ENCODE data around the gene ACOD1.
"Not testable (repeated sequence)": the region's sequence is repeated elsewhere in the genome, so short reads cannot be mapped to it uniquely, and the experiment has no call there.

ACOD1 gene

DNA sequence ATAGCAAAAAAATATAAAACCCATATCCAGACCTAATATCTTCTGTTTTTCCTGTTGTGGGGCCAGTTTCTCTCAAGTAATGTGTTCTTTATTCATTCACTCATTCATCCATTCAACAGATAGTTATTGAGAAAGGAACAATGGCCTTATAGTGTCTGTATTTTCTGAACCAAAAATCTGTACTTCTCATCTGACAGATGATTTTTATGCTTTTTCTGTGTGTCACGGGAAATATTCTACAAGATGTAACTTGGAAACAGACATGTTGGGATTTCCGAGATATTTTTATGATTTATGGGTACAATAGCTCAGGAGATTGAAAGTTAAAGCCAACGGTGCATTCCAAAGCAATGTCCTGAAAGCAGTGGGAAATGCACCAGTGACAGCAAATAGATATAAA, 5.7 kb downstream of the ACOD1 start:
- no peak for DNase-seq (ENCODE audit: low spot score)

DNA sequence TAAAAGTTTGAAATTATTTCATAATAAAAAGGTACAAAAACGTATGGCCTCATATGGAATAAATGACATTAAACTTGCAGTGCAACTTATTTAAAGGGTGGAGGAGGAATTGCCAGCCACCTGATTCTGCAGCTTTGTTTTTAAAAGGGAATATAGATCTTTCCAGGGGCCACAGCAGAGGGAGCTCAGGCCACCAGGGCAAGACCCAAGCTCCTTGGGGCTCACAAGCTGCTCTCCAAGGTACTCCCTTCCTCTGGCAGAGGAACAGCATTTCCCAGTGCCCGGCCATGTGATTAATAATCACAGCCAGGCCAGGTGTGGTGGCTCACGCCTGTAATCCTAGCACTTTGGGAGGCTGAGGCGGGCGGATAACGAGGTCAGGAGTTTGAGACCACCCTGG, 6.2 kb downstream of the ACOD1 start:
- DNase-seq (ENCODE audit: low spot score) = no peak

DNA sequence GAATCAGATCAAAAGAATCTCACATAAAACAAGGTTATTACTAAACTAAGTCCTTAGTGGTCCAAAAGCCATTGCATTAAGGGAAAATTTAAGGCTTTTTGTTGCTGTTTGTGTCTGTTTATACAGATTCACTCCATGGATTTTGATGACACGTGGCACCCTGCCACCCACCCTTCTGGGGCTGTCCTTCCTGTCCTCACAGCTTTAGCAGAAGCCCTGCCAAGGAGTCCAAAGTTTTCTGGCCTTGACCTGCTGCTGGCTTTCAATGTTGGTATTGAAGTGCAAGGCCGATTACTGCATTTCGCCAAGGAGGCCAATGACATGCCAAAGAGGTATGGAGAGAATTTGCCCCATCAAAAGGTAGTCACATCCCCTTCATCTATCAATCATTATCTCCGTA, 6.9 kb downstream of the ACOD1 start:
- no peak for DNase-seq (ENCODE audit: low spot score)

GRCh38 chr13:76955661-76956060, 7.3 kb downstream of the ACOD1 start:
- no peak for DNase-seq (ENCODE audit: low spot score)

GRCh38 chr13:76958841-76959432, 10.6 kb downstream of the ACOD1 start:
- no peak for DNase-seq (ENCODE audit: low spot score)

DNA sequence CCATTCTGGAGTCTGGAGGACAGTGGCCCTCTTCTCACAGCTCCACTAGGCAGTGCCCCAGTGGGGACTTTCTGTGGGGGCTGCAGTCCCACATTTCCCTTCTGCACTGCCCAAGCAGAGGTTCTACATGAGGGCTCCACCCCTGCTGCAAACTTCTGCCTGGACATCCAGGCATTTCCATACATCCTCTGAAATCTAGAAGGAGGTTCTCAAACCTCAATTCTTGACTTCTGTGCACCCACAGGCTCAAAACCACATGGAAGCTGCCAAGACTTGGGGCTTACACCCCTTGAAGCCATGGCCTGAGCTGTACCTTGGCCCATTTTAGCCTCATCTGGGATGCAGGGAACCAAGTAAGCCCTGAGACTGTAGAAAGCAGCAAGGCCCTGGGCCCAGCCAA, 11.4 kb downstream of the ACOD1 start:
- DNase-seq (ENCODE audit: low spot score) = not testable (repeated sequence)

DNA sequence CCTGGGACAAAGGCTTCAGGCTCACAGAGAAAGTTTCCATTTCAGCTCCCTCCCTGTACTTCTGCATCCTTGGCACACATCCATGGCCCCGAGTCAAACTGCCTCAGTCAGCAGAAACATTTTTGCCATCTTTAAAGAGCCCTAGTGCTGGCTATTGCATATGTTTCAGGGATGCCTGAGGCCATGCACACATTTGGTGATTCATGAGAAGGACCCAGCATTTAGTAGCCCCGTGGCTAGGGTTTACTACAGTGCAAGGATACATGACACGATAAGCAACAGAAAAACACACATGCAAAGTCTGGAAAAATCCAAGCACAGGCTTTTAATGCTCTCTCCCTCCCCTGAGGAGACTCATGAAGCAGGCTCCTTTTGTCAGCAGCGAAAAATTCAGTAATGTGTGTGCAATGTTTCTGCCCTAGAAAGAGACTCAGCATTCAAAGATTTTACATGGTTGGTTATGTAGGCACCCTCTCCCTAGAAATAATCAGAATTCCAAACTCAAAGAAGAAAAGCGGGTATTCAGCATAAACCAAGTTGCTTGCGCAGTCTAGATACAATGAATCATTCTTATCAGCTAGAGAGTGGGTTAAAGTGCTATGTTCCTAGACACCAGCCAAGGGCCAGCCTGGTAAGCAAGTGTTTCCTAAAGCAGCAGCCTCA, 17.6 kb downstream of the ACOD1 start:
- DNase-seq (ENCODE audit: low spot score) = peak; percentile 58

DNA sequence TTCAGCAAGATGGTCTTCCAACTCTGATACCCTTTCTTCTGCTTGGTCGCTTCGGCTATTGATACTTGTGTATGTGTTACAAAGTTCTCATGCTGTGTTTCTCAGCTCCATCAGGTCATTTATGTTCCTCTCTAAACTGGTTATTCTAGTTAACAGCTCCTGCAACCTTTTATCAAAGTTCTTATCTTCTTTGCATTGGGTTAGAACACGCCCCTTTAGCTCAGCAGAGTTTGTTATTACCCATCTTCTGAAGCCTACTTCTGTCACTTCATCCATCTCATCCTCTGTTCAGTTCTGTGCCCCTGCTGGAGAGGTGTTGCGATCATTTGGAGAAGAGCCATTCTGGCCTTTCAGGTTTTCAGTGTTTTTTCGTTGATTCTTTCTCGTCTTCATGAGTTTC, 18.7 kb downstream of the ACOD1 start:
- DNase-seq (ENCODE audit: low spot score) = no peak

DNA sequence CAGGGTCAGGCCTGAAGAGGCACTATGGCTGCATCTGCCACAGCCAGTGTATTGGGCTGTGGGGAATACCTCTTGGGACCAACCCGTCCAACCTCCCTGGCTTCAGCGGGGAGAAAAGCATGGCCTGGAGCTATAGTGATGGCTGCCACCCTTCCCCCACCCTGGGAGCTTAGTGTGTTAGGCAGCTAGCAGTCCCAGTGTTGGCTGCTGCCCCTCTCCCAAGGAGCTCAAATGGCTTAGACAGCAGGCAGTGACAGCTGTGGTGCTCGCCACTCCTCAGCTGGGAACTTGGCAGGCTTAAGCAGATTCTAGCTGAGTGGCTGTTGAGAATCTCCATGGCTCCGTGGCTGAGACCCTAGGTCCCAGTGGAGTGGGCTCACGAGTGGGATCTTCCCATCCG, 19.7 kb downstream of the ACOD1 start:
- no peak for DNase-seq (ENCODE audit: low spot score)

GRCh38 chr13:76969488-76970365, 21.4 kb downstream of the ACOD1 start:
- no peak for DNase-seq (ENCODE audit: low spot score)

- no peak for DNase-seq (ENCODE audit: low spot score)
These were observed 22.9 kb downstream of the ACOD1 start for GRCh38 chr13:76971215-76971614.

DNA sequence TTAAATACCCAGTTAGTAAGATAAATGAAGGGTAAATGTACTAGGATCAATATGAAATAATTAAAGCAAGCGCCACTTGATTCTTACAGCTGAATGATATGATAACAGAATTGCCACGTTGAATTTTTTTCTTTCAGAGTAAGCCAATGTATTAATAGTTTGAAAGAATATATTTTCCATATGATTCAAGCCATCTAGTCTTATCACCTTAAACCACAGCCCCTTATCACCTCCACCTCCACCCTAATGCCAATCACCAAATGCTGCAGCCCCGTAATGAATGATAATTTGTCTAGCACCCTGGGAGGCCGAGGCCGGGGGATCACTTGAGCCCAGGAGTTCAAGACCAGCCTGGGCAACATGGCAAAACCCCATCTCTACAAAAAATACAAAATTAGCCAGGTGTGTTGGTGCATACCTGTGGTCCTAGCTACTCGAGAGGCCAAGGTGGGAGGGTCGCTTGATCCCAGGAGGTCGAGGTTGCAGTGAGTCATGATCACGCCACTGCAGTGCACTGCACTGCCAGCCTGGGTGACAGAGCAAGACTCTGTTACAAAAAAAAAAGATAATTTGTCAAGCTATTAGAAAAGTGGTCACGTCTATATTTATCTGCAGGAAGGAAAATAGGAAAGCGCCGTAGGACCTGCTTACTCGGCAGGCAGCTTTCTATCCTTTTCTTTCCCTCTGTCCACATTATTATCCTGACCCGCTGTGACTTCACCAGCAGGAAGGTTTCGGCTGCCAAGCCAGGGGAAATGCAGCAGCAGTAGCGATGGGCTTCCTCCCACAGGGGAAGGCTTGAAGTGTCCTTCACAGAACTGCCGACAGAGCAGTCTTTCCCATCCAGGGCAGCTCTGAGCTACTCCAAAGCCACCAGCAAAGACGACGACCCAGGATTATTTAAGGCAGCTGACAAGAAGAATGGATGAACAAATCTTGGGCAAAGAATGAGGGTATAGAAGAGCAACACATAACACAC, 23.8 kb downstream of the ACOD1 start:
- peak; percentile 13 for DNase-seq (ENCODE audit: low spot score)

DNA sequence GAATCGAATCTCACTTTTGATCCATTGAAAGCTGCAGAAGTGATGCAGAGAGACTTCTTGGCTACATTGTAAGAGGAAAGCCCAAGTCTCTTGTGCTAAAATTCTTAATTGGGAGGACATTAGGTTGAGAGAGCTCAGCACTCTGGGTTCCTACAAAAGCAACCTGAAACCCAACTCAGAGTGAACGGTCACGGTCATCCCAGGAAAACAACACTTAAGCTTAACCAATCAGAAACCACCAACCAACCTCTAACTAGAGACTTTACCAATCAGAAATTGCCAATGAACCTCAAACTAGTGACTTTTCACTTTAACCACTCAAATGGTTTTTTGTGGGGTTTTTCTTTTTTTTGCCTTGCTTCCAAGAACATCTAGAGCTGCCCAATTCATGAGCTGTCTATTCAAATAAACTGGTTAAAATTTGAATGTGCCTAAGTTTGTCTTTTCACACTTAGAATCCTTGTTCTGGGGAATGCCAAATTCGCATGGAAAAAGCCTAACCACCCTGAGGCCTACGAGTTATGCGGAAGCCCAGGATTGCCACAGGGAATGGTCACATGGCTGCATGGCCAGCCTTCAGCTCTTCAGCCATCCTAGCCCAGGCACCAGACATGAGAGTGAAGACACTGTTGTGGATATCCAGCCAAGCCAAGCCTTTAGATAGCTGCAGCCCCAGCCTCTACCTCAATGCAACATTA, 25.8 kb downstream of the ACOD1 start:
- DNase-seq (ENCODE audit: low spot score) = no peak

DNA sequence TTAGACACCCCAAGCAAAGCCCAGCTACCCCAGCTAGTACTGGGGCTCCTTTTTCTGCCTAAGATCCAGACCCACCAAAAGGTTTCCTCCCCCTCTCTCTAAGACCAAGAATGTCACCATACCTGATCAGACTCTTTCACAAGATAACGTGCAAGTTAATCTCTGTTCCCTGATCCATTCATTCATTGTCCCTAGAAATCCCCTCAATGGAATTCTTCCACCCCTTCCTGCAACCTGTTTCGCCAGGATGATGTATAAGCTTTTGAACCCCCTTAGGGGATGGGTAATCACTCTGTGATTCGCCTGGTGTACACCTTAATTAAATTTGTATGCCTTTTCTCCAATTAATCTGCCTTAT, 26.3 kb downstream of the ACOD1 start:
- DNase-seq (ENCODE audit: low spot score) = no peak

DNA sequence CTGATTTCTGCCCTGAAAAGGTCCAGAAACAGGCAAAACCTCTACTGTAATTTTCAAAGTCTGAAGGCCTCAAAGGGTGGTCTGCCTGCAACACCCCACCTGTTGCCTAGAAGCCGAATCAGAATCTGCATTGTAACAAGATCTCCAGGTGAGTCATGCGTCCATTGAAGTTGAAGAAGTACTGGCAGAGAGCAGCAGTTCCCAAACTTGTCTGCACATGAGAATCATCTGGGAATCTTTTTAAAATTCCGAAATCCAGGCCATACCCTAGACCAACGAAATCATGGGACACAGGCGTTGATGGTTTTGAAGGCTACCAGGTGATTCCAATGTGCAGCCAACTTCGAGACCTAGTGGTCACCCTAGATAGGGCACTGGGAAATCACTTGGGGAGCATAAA, 27.6 kb downstream of the ACOD1 start:
- DNase-seq (ENCODE audit: low spot score) = no peak

DNA sequence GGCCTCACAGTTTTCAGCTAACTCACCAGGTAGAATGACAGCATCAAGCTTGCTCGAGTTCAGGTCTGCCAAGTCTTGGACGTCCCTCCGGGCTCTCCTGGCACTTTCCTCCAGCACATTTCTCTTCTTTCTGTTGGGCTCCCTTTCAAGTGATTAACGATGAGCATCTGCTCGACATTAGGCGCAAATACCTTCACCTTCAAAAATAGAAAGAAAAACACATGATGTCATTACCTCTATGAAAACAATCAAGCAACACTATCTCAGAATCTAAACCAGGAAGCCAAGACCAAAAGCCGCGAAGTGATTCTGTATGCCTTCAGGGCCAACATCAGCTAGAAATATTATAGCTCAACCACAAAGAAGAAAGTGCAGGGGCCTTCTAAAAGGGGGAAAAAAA, 28.2 kb downstream of the ACOD1 start:
- no peak for DNase-seq (ENCODE audit: low spot score)

DNA sequence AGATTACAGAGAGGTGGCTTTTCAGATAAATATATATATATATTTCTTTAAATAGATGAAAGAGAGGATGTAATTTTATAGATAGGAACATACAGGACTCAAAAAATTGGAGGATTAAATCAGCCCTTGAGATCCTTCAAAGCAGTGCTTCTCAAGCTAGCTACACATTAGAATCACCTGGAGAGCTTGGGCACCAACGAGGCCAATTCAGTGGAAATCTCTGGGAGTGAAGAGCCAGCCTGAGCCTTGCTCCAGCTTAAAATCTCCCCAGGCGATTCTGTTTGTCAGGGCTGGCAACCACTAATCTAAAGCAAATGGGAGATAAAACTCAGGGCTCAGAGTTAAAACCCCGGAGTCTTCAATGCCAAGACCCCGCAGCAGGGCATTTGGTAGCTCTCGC, 28.6 kb downstream of the ACOD1 start:
- no peak for DNase-seq (ENCODE audit: low spot score)

- DNase-seq (ENCODE audit: low spot score) = peak; percentile 74
These were observed 31.9 kb downstream of the ACOD1 start for GRCh38 chr13:76980075-76980718.

GRCh38 chr13:76982061-76982460, 33.8 kb downstream of the ACOD1 start:
- no peak for DNase-seq (ENCODE audit: low spot score)

DNA sequence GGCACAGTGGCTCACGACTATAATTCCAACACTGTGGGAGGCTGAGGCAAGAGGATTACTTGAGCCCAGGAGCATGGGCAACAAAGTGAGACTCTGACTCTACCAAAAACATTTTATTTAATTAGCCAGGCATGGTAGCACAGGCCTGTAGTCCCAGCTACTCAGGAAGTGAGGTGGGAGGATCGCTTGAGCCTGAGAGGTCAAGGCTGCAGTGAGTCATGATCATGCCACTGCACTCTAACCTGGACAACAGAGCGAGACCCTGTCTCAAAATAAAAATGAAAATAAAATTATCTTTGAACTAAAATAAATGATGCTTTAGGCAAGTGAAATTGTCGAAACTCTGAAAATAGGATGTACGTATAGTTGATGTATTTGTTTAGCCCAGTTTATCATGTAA, 35.4 kb downstream of the ACOD1 start:
- DNase-seq (ENCODE audit: low spot score) = no peak

- DNase-seq (ENCODE audit: low spot score) = peak; percentile 30
These were observed 43.1 kb downstream of the ACOD1 start for GRCh38 chr13:76991432-76991795.

Measured in Ammon's horn (tissue), 1 donor.